ENCODE data around the gene RSU1.

DNA sequence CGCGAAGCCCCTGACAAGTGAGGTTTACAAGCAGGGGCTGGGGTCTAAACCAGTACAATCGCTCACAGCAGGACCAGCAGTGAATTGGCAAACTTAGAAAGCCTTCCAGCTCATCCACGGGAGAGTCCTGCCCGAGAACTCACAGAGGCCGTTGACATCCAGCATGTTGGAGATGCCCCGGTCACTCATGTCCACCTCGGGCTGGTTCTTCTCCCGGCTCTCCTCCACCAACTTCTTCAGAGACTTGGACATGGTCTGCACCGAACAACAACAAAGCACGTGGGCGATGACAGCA, 447 bp downstream of the RSU1 start:
- TF ChIP-seq, protein P1, sequence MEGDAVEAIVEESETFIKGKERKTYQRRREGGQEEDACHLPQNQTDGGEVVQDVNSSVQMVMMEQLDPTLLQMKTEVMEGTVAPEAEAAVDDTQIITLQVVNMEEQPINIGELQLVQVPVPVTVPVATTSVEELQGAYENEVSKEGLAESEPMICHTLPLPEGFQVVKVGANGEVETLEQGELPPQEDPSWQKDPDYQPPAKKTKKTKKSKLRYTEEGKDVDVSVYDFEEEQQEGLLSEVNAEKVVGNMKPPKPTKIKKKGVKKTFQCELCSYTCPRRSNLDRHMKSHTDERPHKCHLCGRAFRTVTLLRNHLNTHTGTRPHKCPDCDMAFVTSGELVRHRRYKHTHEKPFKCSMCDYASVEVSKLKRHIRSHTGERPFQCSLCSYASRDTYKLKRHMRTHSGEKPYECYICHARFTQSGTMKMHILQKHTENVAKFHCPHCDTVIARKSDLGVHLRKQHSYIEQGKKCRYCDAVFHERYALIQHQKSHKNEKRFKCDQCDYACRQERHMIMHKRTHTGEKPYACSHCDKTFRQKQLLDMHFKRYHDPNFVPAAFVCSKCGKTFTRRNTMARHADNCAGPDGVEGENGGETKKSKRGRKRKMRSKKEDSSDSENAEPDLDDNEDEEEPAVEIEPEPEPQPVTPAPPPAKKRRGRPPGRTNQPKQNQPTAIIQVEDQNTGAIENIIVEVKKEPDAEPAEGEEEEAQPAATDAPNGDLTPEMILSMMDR (conservative IDR thresholded peaks at IDR 0.05): no peak
- TF ChIP-seq EZH2 (IDR thresholded peaks at IDR 0.05; ENCODE audit: low read depth): no peak

Data from PC-9 (cell line).